ENCODE measurements around the gene MIEF2. TPM values are rescaled to one million over a fixed set of nuclear protein-coding genes. Genes with fewer than 3 reads are reported as not detected.

The MIEF2 gene
- total RNA-seq, 4 donors from 2014 or later = 19.3 to 45.2 (median 34.3) TPM

DNA sequence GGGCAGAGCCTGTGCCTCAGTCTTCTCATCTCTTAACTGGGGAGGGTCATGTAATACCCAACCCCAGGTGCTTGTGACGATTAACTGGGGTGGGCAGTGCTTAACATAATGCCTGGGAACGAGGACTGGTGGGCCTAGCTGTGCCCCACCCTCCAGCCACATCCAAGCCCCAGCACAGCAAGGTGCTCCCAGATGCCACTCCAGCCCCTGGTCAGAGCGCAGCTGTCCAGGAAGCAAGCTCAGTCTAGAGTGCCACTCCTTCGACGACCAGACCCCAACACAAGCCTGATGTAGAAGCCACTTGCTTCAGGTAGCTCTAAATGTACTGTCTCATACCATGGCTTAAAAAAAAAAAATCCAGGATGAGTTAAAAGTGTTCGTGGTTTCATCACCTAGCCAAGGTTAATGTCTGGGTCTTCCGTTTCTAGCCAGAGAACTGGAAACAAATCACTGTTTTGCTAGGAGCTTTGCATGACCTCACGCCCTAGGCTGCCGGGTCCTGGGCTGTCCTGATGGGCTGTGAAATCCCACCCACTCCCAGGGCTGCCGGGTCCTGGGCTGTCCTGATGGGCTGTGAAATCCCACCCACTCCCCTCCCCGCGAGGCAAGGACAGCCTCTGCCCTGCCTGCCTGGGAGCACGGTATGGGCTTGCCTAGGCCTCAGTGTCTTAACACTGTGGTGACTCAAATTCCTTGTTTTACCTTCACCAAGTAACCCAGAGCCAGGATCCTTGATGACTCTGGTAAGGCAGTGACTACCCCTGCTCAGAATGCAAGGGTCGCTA is 7.7 kb downstream of the MIEF2 start:
- DNase-seq = no peak
- Histone ChIP-seq H3K9me3 (no peaks in the 10 kb centered on the region), H3K4me3 (no peak overlapping the region), H3K27me3 (no peaks in the 10 kb centered on the region), H3K4me1 (peaks cover 6 to 9% of the 10 kb centered on the region in 2 donors), H3K36me3 (peaks cover 0 to 31% of the 10 kb centered on the region in 2 donors), H3K27ac (no peak overlapping the region)
- intact Hi-C loops (cut with DNase I; ENCODE audit: low total_unique reads) (no loop called here), in situ Hi-C loops (cut with MboI; ENCODE audit: low sequenced_read_pairs in 4 of 4) (loop anchor here in 1 of 4 donors (10.0 kb wide), 1 partner anchor 47 kb away; the partner anchor contains the start of genes SMCR8 and TOP3A)
- ATAC-seq = no peak
- TF ChIP-seq, protein P1, sequence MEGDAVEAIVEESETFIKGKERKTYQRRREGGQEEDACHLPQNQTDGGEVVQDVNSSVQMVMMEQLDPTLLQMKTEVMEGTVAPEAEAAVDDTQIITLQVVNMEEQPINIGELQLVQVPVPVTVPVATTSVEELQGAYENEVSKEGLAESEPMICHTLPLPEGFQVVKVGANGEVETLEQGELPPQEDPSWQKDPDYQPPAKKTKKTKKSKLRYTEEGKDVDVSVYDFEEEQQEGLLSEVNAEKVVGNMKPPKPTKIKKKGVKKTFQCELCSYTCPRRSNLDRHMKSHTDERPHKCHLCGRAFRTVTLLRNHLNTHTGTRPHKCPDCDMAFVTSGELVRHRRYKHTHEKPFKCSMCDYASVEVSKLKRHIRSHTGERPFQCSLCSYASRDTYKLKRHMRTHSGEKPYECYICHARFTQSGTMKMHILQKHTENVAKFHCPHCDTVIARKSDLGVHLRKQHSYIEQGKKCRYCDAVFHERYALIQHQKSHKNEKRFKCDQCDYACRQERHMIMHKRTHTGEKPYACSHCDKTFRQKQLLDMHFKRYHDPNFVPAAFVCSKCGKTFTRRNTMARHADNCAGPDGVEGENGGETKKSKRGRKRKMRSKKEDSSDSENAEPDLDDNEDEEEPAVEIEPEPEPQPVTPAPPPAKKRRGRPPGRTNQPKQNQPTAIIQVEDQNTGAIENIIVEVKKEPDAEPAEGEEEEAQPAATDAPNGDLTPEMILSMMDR (IDR thresholded peaks at IDR 0.05 in 4 of 5, conservative IDR thresholded peaks at IDR 0.05 in 1 of 5) = no peak
- no peak for TF ChIP-seq POLR2A (IDR thresholded peaks at IDR 0.05)

- in situ Hi-C loops (cut with MboI; ENCODE audit: low sequenced_read_pairs in 4 of 4) = no loop called here
- Histone ChIP-seq H3K9me3 (no peaks in the 10 kb centered on the region), H3K27ac (no peak overlapping the region), H3K4me1 (no peaks in the 10 kb centered on the region), H3K36me3 (peaks cover 0 to 17% of the 10 kb centered on the region in 2 donors), H3K27me3 (no peaks in the 10 kb centered on the region), H3K4me3 (no peak overlapping the region)
- ATAC-seq (no peak), DNase-seq (no peak)
- intact Hi-C loops (cut with DNase I; ENCODE audit: low total_unique reads) = no loop called here
- no peak for TF ChIP-seq POLR2A (IDR thresholded peaks at IDR 0.05)
- TF ChIP-seq, protein P1 (IDR thresholded peaks at IDR 0.05 in 4 of 5, conservative IDR thresholded peaks at IDR 0.05 in 1 of 5) = no peak
These were observed 9.8 kb downstream of the MIEF2 start for GRCh38 chr17:18270046-18270931.

- in situ Hi-C loops (cut with MboI; ENCODE audit: low sequenced_read_pairs in 4 of 4) (no loop called here), intact Hi-C loops (cut with DNase I; ENCODE audit: low total_unique reads) (no loop called here)
- no peaks in the 10 kb centered on the region for H3K9me3 ChIP-seq
- H3K36me3 ChIP-seq = peaks cover 0 to 59% of the 10 kb centered on the region in 2 donors
- H3K4me1 ChIP-seq = no peaks in the 10 kb centered on the region
- H3K4me3 ChIP-seq = no peak overlapping the region
- H3K27me3 ChIP-seq = no peaks in the 10 kb centered on the region
- no peak overlapping the region for H3K27ac ChIP-seq
- TF ChIP-seq, protein P1 (IDR thresholded peaks at IDR 0.05 in 4 of 5, conservative IDR thresholded peaks at IDR 0.05 in 1 of 5) = no peak
- TF ChIP-seq POLR2A (IDR thresholded peaks at IDR 0.05) = no peak
- ATAC-seq (peak in 1 of 2 donors; percentile 40), DNase-seq (no peak)
These were observed 16.6 kb downstream of the MIEF2 start for GRCh38 chr17:18277076-18277475.

DNA sequence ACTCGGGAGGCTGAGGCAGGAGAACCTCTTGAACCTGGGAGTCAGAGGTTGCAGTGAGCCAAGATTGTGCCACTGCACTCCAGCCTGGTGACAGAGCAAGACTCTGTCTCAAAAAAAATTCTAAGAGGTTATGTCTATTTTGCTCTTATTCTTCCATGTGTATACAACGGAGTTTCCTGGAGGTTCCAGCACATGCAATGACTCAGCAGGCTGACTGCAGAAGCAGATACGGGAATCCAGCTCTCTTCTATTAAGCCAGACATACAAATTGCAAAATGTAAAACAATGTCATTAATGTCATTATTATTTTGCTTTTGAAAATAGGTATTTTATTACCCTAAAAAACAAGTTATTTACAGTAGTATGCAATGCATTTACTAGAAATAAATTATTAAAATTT is 18.4 kb downstream of the MIEF2 start:
- no peaks in the 10 kb centered on the region for H3K9me3 ChIP-seq
- no peaks in the 10 kb centered on the region for H3K4me1 ChIP-seq
- TF ChIP-seq POLR2A (IDR thresholded peaks at IDR 0.05) = no peak
- TF ChIP-seq, protein P1 (IDR thresholded peaks at IDR 0.05 in 4 of 5, conservative IDR thresholded peaks at IDR 0.05 in 1 of 5) = no peak
- H3K36me3 ChIP-seq = peaks cover 0 to 77% of the 10 kb centered on the region in 2 donors
- no peak overlapping the region for H3K27ac ChIP-seq
- DNase-seq = no peak
- in situ Hi-C loops (cut with MboI; ENCODE audit: low sequenced_read_pairs in 4 of 4) = no loop called here
- no peak overlapping the region for H3K4me3 ChIP-seq
- no peak for ATAC-seq
- intact Hi-C loops (cut with DNase I; ENCODE audit: low total_unique reads) = no loop called here
- no peaks in the 10 kb centered on the region for H3K27me3 ChIP-seq

Measured in gastrocnemius medialis (tissue), 4 donors.